Astrocyte (in vitro differentiated cells and primary cell): Measurements from ENCODE around the gene COQ8A. TPM values are rescaled to one million over a fixed set of nuclear protein-coding genes. Genes with fewer than 3 reads are reported as not detected.
"Not testable (repeated sequence)": the region's sequence is repeated elsewhere in the genome, so short reads cannot be mapped to it uniquely, and the experiment has no call there.

Experiments used
- DNase-seq: peaks from one replicate; pipeline ENCODE4 v3.0.0-alpha.2; 2010; ENCODE audit warnings: low read depth
- FAIRE-seq: peaks from 2 replicates; lab custom pipeline; 2011; peaks lifted over from hg19 to GRCh38; lab: Jason Lieb, UNC
- H2AFZ ChIP-seq: 2 replicates; pipeline ENCODE4 v1.6.0; 2012; ENCODE audit warnings: low read depth, low read length, inconsistent platforms
- H3K27ac ChIP-seq: 2 replicates; pipeline ENCODE4 v1.5.1; 2011; ENCODE audit warnings: low read depth, low read length, inconsistent platforms
- H3K27me3 ChIP-seq: 2 replicates; pipeline ENCODE4 v1.6.0; 2011; ENCODE audit warnings: low read length, inconsistent platforms; ENCODE audit not compliant: insufficient read depth
- H3K36me3 ChIP-seq: 2 replicates; pipeline ENCODE4 v1.5.1; 2011; ENCODE audit warnings: low read length, inconsistent platforms; ENCODE audit not compliant: insufficient read depth
- H3K4me1 ChIP-seq: 2 replicates; pipeline ENCODE4 v1.5.1; 2011; ENCODE audit warnings: low read length, inconsistent platforms; ENCODE audit not compliant: insufficient read depth
- H3K4me2 ChIP-seq: 2 replicates; pipeline ENCODE4 v1.6.0; 2012; ENCODE audit warnings: low read length, inconsistent platforms
- H3K4me3 ChIP-seq: 2 replicates; pipeline ENCODE4 v1.5.1; 2011; ENCODE audit warnings: low read depth, mild to moderate bottlenecking, low read length, inconsistent platforms; ENCODE audit not compliant: insufficient read depth
- H3K79me2 ChIP-seq: 2 replicates; pipeline ENCODE4 v1.6.0; 2012; ENCODE audit warnings: mild to moderate bottlenecking, low read length, inconsistent platforms; ENCODE audit not compliant: insufficient read depth
- H3K9ac ChIP-seq: 2 replicates; pipeline ENCODE4 v1.6.0; 2012; ENCODE audit warnings: mild to moderate bottlenecking, low read length, inconsistent platforms
- H3K9me3 ChIP-seq: 2 replicates; pipeline ENCODE4 v1.5.1; 2012; ENCODE audit warnings: low read depth, mild to moderate bottlenecking, low read length, inconsistent platforms; ENCODE audit not compliant: insufficient read depth
- H4K20me1 ChIP-seq: 2 replicates; pipeline ENCODE4 v1.6.0; 2012; ENCODE audit warnings: low read length, inconsistent platforms; ENCODE audit not compliant: insufficient read depth
- H3K27ac Mint-ChIP-seq: one replicate; pipeline ENCODE4 v1.8.0; 2021; ENCODE audit warnings: mild to moderate bottlenecking, mixed read lengths; ENCODE audit not compliant: unreplicated experiment
- H3K27me3 Mint-ChIP-seq: one replicate; pipeline ENCODE4 v1.8.0; 2021; ENCODE audit warnings: low read depth, mixed read lengths; ENCODE audit not compliant: unreplicated experiment
- H3K36me3 Mint-ChIP-seq: one replicate; pipeline ENCODE4 v1.8.0; 2021; ENCODE audit warnings: low read depth, mixed read lengths; ENCODE audit not compliant: unreplicated experiment
- H3K4me1 Mint-ChIP-seq: one replicate; pipeline ENCODE4 v1.8.0; 2021; ENCODE audit warnings: low read depth, mixed read lengths; ENCODE audit not compliant: unreplicated experiment
- H3K4me3 Mint-ChIP-seq: one replicate; pipeline ENCODE4 v1.8.0; 2021; ENCODE audit warnings: mild to moderate bottlenecking, moderate library complexity, mixed read lengths; ENCODE audit not compliant: unreplicated experiment
- H3K9me3 Mint-ChIP-seq: one replicate; pipeline ENCODE4 v1.8.0; 2021; ENCODE audit warnings: mild to moderate bottlenecking, mixed read lengths; ENCODE audit not compliant: unreplicated experiment
- CTCF ChIP-seq: IDR thresholded peaks from 2 replicates; pipeline ENCODE4 v1.5.1; 2011; ENCODE audit warnings: low read depth, mild to moderate bottlenecking, inconsistent platforms, low read length, moderate library complexity; ENCODE audit not compliant: insufficient read depth
- EZH2 ChIP-seq: IDR thresholded peaks from 2 replicates; pipeline ENCODE4 v1.6.1; 2012; ENCODE audit warnings: mild to moderate bottlenecking, low read length, inconsistent platforms; ENCODE audit not compliant: insufficient read depth
- total RNA-seq: library from RNA; stranded (reverse); gene quantifications from 2 replicates; pipeline ENCODE4 v1.2.1, GENCODE V29; 2021

Gene COQ8A
- total RNA-seq, 1 donor from 2014 or later = 8.2 TPM

GRCh38 chr1:226953175-226953800 lies 13.2 kb downstream of the COQ8A start:
- no peaks in the 10 kb centered on the region for H3K27me3 Mint-ChIP-seq
- no peak for DNase-seq
- Histone ChIP-seq H3K4me2 (no peak overlapping the region), H3K27me3 (no peaks in the 10 kb centered on the region), H2AFZ (no peak overlapping the region), H3K9me3 (no peaks in the 10 kb centered on the region), H3K4me3 (no peak overlapping the region), H3K9ac (no peak overlapping the region), H3K36me3 (no peaks in the 10 kb centered on the region), H3K4me1 (no peaks in the 10 kb centered on the region), H3K79me2 (no peaks in the 10 kb centered on the region), H4K20me1 (no peaks in the 10 kb centered on the region), H3K27ac (no peak overlapping the region)
- H3K4me1 Mint-ChIP-seq = peaks cover 2% of the 10 kb centered on the region
- no peak overlapping the region for H3K4me3 Mint-ChIP-seq
- no peak for FAIRE-seq
- TF ChIP-seq EZH2 (no peak), CTCF (no peak)
- peaks cover 10% of the 10 kb centered on the region for H3K9me3 Mint-ChIP-seq
- no peak overlapping the region for H3K27ac Mint-ChIP-seq
- H3K36me3 Mint-ChIP-seq = peaks cover 6% of the 10 kb centered on the region

DNA sequence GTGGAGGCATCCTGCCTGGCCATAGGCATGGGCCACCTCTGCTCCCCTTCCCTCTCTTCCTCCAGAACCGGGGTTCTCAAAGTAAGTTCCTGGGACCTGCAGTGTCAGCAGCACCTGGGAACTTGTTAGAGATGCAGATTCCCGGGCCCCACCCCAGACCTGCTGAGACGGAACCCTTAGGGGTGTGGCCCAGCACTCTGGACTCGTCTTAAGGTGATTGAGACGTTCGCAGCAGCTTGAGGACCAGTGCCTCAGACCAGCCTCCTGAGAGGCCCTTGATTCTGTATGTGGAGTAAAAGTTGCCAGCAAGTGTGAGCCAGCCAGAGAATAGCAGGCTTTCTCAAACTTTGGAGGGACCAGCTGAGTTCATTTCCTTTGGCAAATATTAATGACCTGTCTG lies 14.2 kb downstream of the COQ8A start:
- Histone ChIP-seq H3K9me3 (no peaks in the 10 kb centered on the region), H4K20me1 (no peaks in the 10 kb centered on the region), H3K79me2 (no peaks in the 10 kb centered on the region), H3K36me3 (no peaks in the 10 kb centered on the region), H3K27me3 (no peaks in the 10 kb centered on the region), H3K4me1 (no peaks in the 10 kb centered on the region), H3K27ac (no peak overlapping the region), H3K4me2 (no peak overlapping the region), H3K9ac (no peak overlapping the region), H3K4me3 (no peak overlapping the region), H2AFZ (no peak overlapping the region)
- DNase-seq (no peak), FAIRE-seq (no peak)
- Mint-ChIP-seq H3K27ac (no peak overlapping the region), H3K9me3 (peaks cover 10% of the 10 kb centered on the region), H3K4me1 (peaks cover 2% of the 10 kb centered on the region), H3K4me3 (no peak overlapping the region), H3K36me3 (peaks cover 6% of the 10 kb centered on the region), H3K27me3 (peaks cover 2% of the 10 kb centered on the region)
- TF ChIP-seq EZH2 (no peak), CTCF (no peak)

- Mint-ChIP-seq H3K27me3 (peaks cover 2% of the 10 kb centered on the region), H3K4me1 (peaks cover 2% of the 10 kb centered on the region), H3K27ac (no peak overlapping the region), H3K36me3 (peaks cover 6% of the 10 kb centered on the region), H3K9me3 (peaks cover 10% of the 10 kb centered on the region), H3K4me3 (no peak overlapping the region)
- Histone ChIP-seq H3K4me3 (no peak overlapping the region), H3K27ac (no peak overlapping the region), H3K79me2 (no peaks in the 10 kb centered on the region), H3K9me3 (no peaks in the 10 kb centered on the region), H2AFZ (no peak overlapping the region), H3K9ac (no peak overlapping the region), H4K20me1 (no peaks in the 10 kb centered on the region), H3K4me2 (no peak overlapping the region), H3K27me3 (no peaks in the 10 kb centered on the region), H3K36me3 (no peaks in the 10 kb centered on the region), H3K4me1 (no peaks in the 10 kb centered on the region)
- TF ChIP-seq CTCF (no peak), EZH2 (no peak)
- DNase-seq = no peak
- no peak for FAIRE-seq
Measured at GRCh38 chr1:226954777-226955176, 14.7 kb downstream of the COQ8A start.

DNA sequence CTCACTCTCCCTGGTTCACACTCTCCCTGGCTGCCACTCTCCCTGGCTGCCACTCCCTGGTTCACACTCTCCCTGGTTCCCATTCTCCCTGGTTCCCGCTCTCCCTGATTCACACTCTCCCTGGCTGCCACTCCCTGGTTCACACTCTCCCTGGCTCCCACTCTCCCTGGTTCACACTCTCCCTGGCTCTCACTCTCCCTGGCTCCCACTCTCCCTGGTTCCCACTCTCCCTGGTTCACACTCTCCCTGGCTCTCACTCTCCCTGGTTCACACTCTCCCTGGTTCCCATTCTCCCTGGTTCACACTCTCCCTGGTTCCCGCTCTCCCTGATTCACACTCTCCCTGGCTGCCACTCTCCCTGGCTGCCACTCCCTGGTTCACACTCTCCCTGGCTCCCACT lies 15.8 kb downstream of the COQ8A start:
- not testable (repeated sequence) for H3K9me3 ChIP-seq, H3K4me1 ChIP-seq, H2AFZ ChIP-seq, H3K4me3 ChIP-seq, H4K20me1 ChIP-seq, DNase-seq, H3K27me3 Mint-ChIP-seq, H3K79me2 ChIP-seq, H3K27ac ChIP-seq, H3K4me1 Mint-ChIP-seq, H3K27ac Mint-ChIP-seq, H3K4me3 Mint-ChIP-seq, H3K9ac ChIP-seq, H3K4me2 ChIP-seq, H3K36me3 ChIP-seq, H3K27me3 ChIP-seq, H3K9me3 Mint-ChIP-seq, FAIRE-seq, H3K36me3 Mint-ChIP-seq
